Activated CD4-positive, alpha-beta T cell treated with anti-CD3 and anti-CD28 coated beads, Interleukin-2, amount 50 U/mL, for 16 hours (primary cell): ENCODE measurements around the gene VASN.
"Not testable (repeated sequence)": the region's sequence is repeated elsewhere in the genome, so short reads cannot be mapped to it uniquely, and the experiment has no call there.

Experiments used
- DNase-seq: peaks from one replicate; pipeline ENCODE4 v3.0.0-alpha.2; 2020

Gene VASN

DNA sequence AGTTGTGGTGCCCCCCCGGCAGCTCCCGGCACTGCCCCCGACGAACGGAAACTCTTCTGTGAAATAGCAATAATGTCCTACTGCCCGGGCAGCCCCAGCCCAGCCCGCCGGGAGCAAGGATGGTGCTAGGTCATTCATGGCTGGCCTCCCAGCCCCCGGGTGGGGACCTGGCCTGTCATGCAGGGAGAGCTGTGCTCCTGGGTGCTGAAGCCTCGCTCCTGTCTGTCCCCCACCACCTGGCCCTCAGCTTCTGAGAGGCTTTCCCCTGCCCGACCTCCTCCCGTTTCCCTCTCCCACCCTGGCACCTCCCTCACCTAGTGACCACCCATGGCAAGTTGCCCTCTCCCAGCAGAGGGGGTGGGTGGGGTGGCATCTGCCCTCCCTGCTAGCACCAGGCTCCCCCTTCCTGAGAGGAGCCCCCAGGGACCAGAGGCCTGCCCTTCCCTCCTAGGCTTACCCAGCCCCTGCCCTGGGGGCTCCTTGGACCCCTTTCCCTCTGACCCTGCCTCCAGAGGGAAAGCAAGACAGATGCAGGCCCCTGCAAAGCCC lies 34.0 kb upstream of the VASN start:
- no peak for DNase-seq

GRCh38 chr16:4338125-4338582 lies 33.5 kb upstream of the VASN start:
- no peak for DNase-seq

- no peak for DNase-seq
Measured at GRCh38 chr16:4338712-4339299, 32.8 kb upstream of the VASN start.

GRCh38 chr16:4339455-4339854 lies 32.2 kb upstream of the VASN start:
- no peak for DNase-seq

DNA sequence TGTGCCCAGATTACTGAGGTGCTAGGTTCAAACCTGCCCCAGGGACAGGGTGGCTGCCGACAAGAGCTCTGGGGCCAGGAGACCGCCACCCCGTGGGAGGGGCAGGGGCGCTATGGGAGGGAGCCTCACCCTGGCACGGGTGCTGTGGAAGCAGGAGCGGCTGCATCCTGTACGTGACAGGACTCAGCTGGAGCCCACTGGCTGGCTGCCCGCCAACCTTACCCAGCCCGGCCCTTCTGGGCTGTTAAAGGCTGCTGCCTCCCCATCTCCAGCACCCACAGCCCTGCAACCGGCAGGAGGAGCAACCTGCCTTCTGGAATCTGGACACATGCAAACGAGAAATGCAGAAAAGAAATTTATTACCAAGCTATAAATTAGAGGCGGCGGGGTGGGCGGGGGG lies 31.7 kb upstream of the VASN start:
- no peak for DNase-seq

- DNase-seq = no peak
Measured at GRCh38 chr16:4340443-4340842, 31.2 kb upstream of the VASN start.

- no peak for DNase-seq
Measured at GRCh38 chr16:4341250-4341649, 30.4 kb upstream of the VASN start.

GRCh38 chr16:4342866-4343744 lies 28.5 kb upstream of the VASN start:
- DNase-seq = no peak

DNA sequence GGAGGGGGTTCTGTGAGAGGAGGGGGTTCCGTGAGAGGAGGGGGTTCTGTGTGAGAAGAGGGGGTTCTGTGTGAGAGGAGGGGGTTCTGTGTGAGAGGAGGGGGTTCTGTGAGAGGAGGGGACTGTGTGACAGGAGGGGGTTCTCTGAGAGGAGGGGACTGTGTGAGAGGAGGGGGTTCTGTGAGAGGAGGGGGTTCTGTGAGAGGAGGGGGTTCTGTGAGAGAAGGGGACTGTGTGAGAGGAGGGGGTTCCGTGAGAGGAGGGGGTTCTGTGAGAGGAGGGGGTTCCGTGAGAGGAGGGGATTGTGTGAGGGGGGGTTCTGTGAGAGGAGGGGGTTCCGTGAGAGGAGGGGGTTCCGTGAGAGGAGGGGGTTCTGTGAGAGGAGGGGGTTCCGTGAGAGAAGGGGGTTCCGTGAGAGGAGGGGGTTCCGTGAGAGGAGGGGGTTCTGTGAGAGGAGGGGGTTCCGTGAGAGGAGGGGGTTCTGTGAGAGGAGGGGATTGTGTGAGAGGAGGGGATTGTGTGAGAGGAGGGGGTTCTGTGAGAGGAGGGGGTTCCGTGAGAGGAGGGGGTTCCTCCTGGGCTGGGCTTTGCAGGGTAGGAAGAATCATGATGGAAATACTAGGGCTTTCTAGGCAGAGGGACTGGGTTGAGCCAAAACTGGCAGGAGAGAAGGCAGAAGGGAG lies 27.2 kb upstream of the VASN start:
- DNase-seq = not testable (repeated sequence)

DNA sequence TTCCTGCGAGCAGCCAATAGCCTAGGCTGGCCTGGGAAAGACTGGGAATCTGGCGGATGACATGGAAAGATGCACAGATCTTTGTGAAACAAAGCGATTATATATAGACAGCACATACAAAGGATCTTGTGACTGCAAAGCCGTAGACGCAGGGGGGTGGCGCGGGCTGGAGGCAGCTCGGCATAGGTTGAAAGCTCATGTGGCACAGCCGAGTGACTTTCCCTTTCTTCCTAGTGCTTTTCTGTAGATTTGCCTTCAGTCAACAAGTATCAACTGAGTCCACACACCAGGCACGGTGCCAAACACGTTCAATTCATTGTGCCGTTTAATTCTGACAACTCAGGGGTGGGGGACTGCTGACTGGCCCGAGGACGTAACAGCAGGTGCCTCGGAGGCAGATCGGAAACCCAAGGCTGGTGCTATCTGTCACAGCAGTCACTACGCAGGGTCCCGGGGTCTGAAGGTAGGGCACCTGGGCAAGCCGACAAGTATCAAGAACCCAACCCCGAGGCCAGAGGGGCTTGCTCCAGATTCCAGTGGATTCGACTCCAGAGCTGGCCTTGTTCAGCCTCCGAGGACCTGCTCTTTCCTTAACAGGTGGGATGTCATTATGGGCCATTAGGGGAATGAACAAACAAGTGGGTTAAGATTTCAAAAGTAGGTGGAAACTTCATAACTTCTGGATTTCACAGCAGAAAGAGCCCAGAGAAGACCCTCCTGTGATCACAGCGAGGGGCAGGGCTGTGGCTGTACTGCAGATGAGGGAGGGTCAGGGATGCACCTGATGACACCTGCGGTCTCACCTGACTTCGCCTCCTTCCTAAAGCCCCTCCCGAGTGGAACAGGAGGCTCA lies 26.4 kb upstream of the VASN start:
- DNase-seq = no peak

DNA sequence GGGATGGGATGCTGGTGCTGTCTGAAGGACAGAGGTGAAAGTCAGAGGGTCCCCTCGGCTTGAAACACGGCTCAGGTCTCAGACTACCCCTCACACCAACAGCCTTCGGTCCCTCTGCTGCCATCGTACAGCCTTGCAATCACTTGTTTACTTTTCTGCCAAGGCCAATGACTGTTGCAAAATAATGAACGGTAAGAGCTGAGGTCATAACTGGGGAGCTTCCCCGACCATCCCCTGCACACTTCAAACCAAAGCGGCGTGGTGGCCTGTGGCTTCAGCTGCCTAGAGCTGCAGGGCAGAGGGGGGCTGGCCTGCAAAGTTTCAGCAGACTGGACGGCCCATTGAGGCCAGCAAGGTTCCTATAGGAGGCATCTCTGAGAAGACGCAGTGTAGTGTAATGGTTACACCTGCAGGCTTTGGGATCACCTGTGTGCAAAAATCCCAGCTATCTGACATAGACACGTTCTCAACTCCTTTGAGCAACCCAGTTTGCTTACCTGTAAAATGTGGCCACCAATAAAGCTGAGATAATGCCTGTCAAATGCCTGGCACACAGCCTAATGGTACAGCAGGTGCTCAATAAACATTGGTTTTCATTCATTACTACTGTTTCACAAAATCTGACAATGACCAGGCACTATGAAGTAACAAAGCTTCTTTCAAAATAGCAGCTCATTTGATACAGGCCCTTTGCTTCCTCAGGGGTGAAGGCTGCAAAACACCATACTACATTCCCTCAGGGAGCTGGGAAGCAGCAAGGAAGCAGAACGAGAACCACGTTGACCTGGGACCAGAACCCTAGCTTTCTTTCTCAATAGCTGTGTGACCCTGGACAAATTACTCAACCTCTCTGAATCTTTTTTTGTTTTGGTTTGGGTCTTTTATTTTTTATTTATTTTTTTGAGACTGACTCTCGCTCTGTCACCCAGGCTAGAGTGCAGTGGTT lies 25.5 kb upstream of the VASN start:
- DNase-seq = no peak

- DNase-seq = no peak
Measured at GRCh38 chr16:4347010-4347409, 24.6 kb upstream of the VASN start.

DNA sequence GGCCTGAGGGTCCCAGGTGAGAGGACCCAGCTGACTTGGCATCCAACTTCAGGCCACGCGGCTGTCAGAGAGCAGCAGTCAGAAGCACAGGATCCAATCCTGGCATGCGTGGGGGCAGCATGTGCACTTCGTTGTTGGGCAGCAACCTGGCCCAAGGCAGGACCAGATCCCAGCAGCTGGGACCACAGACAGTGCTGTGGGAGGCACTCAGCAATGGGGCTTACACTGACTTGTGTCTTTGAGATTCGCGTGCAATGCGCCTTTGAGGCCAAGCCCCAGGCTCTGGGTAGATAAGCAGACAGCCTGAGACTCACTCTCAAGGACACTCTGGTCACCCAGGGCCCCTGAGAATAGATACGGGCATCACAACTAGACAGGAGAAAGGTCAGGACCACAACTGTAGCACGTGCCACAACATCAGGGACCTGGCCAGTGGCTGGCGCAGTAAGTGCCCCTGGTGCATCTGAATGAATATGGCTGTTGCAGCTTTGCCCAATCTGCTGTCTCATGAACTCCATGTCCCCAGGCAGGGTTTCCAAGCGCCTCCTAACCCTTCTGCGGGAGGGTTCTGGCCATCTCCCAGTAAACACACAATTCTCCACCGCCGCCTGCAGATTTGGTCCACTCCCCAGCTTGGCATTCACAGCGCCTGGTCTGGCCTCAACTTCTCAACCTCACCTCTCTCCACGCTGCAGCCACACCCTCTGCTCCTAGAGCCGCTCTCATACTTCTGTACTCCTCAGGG lies 23.7 kb upstream of the VASN start:
- no peak for DNase-seq

- DNase-seq = no peak
Measured at GRCh38 chr16:4349332-4349731, 22.3 kb upstream of the VASN start.

DNA sequence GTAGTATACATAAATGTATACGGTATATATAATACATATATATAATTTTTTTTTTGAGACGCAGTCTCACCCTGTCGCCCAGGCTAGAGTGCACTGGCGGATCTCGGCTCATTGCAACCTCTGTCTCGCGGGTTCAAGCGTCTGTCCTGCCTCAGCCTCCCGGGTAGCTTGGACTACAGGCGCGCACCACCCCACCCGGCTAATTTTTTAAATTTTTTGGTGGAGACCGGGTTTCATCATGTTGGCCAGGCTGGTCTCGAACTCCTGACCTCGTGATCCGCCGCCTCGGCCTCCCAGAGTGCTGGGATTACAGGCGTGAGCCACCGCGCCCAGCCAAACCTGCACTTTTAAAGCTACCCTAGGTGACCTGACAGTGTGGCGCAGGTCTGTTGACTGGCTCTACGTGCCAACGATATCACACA lies 21.3 kb upstream of the VASN start:
- peak; percentile 30 for DNase-seq

DNA sequence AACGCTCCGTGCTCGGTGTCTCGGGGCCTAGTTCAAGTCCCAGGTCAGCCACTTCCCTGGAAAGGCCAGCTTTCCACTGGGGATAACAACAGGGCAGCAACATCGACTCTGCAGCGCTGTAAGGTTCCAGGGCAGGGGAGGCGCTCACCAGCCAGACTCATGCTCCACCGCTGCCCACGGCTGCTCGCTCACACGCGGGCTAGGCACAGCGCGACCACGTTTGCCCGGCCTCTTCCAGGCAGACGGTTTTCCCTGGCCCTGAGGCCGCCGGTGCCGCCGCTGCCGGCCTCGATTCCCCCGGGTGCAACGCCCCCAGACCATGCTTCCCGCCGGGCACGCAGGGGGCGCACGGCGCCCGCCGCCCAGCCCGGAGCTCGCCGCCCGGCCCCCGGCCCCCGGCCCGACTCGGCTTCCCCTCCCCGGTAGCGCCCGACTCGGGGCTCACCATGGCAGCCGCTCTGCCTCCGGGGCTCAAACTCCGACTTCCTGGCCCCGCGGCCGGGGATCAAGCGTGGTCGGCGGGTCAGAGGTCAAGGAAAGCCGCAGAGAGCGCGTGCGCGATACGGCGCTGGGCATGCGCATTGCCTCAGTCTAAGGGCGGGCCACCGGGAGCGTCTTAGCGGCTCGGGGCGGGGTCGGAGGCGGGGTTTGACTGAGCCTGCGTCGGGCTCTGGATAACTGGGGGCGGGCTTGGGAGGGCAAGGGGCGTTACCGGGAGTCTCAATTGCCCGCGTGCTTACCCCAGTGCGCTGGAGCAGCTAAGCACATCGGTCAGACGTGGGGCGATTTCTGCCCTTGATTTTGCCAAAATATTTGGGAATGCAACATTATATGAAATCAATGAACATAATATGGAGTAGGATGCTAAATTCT lies 20.6 kb upstream of the VASN start, which contains the start of gene PAM16:
PAM16 (minus strand) TSS at position 535 of the 873 bp plus-strand sequence; CDS start at position 448, 87 bp downstream.
- peak; percentile 99 for DNase-seq

GRCh38 chr16:4351880-4352279 lies 19.8 kb upstream of the VASN start:
- DNase-seq = no peak

DNA sequence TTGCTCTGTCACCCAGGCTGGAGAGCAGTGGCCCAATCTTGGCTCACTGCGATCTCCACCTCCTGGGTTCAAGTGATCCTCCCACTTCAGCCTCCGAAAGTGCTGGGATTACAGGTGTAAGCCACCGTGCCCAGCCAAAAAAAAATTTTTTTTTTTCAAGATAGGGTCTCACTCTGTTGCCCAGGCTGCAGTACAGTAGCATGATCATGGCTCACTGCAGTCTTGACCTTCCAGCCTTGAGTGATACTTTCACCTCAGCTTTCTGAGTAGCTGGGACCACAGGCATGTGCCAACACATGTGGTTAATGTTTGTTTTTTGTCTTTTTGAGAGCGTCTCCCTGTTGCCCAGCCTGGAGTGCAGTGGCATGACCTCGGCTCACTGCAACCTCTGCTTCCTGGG lies 18.8 kb upstream of the VASN start:
- no peak for DNase-seq

DNA sequence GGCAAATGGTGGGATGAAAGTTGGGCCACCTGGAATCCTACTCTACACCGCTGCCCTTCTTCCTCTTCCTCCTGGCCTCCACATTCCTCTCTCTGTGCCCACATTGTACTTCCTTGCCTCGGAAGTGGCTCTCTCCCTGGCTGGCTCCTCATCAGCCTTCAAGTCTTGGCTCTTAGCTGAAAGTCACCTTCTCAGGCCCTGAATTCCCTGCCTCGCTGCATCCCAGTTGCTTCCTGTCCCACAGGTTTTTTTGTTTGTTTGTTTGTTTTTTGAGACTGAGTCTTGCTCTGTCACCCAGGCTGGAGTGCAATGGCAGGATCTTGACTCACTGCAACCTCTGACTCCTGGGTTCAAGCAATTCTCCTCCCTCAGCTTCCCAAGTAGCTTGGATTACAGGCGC lies 18.0 kb upstream of the VASN start:
- no peak for DNase-seq
